ENCODE results near the gene DHX9. TPM values are rescaled to one million over a fixed set of nuclear protein-coding genes. Genes with fewer than 3 reads are reported as not detected.
"Not testable (repeated sequence)": the region's sequence is repeated elsewhere in the genome, so short reads cannot be mapped to it uniquely, and the experiment has no call there.

DHX9 gene
- total RNA-seq, 1 donor from 2014 or later = 61.9 TPM

- no peaks in the 10 kb centered on the region for H3K4me1 ChIP-seq
- no peak overlapping the region for H3K27ac ChIP-seq (replicated peaks)
- peaks cover 45% of the 10 kb centered on the region for H3K36me3 ChIP-seq
- DNase-seq = no peak
- no peaks in the 10 kb centered on the region for H3K27me3 ChIP-seq (ENCODE audit: low read depth)
- peaks cover 6% of the 10 kb centered on the region for H3K9me3 ChIP-seq (replicated peaks)
- no peak for TF ChIP-seq CTCF (IDR thresholded peaks at IDR 0.05; ENCODE audit: borderline replicate concordance)
- intact Hi-C loops (cut with micrococcal nuclease) = no loop called here
- no peak overlapping the region for H3K4me3 ChIP-seq
These were observed 50.9 kb downstream of the DHX9 start for GRCh38 chr1:182889997-182890396.

GRCh38 chr1:182890927-182891610 lies 51.9 kb downstream of the DHX9 start:
- H3K27ac ChIP-seq (replicated peaks) = no peak overlapping the region
- TF ChIP-seq CTCF (IDR thresholded peaks at IDR 0.05; ENCODE audit: borderline replicate concordance) = no peak

GRCh38 chr1:182897696-182898095 lies 58.5 kb downstream of the DHX9 start:
- no peak overlapping the region for H3K4me3 ChIP-seq
- no peak overlapping the region for H3K27ac ChIP-seq (replicated peaks)
- DNase-seq = no peak
- intact Hi-C loops (cut with micrococcal nuclease) = no loop called here
- no peaks in the 10 kb centered on the region for H3K27me3 ChIP-seq (ENCODE audit: low read depth)
- no peaks in the 10 kb centered on the region for H3K36me3 ChIP-seq
- H3K9me3 ChIP-seq (replicated peaks) = peaks cover 6% of the 10 kb centered on the region
- no peaks in the 10 kb centered on the region for H3K4me1 ChIP-seq
- no peak for TF ChIP-seq CTCF (IDR thresholded peaks at IDR 0.05; ENCODE audit: borderline replicate concordance)

More at GRCh38 chr1:182890927-182891610, 51.9 kb downstream of the DHX9 start:
- H3K4me1 ChIP-seq = no peaks in the 10 kb centered on the region
- H3K36me3 ChIP-seq = peaks cover 34% of the 10 kb centered on the region
- DNase-seq = no peak
- H3K4me3 ChIP-seq = no peak overlapping the region
- peaks cover 6% of the 10 kb centered on the region for H3K9me3 ChIP-seq (replicated peaks)
- H3K27me3 ChIP-seq (ENCODE audit: low read depth) = no peaks in the 10 kb centered on the region
- intact Hi-C loops (cut with micrococcal nuclease) = no loop called here

GRCh38 chr1:182901946-182902345 lies 62.8 kb downstream of the DHX9 start:
- intact Hi-C loops (cut with micrococcal nuclease); H3K4me3 ChIP-seq; H3K4me1 ChIP-seq; H3K36me3 ChIP-seq; H3K9me3 ChIP-seq (replicated peaks); H3K27ac ChIP-seq (replicated peaks); H3K27me3 ChIP-seq (ENCODE audit: low read depth); DNase-seq: not testable (repeated sequence)

- Histone ChIP-seq H3K36me3 (no peaks in the 10 kb centered on the region), H3K27me3 (ENCODE audit: low read depth) (no peaks in the 10 kb centered on the region)
- intact Hi-C loops (cut with micrococcal nuclease) = no loop called here
These were observed 66.2 kb downstream of the DHX9 start for GRCh38 chr1:182905321-182905720.

More at GRCh38 chr1:182905321-182905720, 66.2 kb downstream of the DHX9 start:
- Histone ChIP-seq H3K9me3 (replicated peaks) (no peaks in the 10 kb centered on the region), H3K27ac (replicated peaks) (no peak overlapping the region), H3K4me1 (no peaks in the 10 kb centered on the region), H3K4me3 (no peak overlapping the region)
- DNase-seq = no peak
- TF ChIP-seq CTCF (IDR thresholded peaks at IDR 0.05; ENCODE audit: borderline replicate concordance) = no peak
